ENCODE data around the gene ZBTB48. TPM values are rescaled to one million over a fixed set of nuclear protein-coding genes. Genes with fewer than 3 reads are reported as not detected.

Gene ZBTB48
- total RNA-seq, 1 donor from 2014 or later: 20.0 TPM

DNA sequence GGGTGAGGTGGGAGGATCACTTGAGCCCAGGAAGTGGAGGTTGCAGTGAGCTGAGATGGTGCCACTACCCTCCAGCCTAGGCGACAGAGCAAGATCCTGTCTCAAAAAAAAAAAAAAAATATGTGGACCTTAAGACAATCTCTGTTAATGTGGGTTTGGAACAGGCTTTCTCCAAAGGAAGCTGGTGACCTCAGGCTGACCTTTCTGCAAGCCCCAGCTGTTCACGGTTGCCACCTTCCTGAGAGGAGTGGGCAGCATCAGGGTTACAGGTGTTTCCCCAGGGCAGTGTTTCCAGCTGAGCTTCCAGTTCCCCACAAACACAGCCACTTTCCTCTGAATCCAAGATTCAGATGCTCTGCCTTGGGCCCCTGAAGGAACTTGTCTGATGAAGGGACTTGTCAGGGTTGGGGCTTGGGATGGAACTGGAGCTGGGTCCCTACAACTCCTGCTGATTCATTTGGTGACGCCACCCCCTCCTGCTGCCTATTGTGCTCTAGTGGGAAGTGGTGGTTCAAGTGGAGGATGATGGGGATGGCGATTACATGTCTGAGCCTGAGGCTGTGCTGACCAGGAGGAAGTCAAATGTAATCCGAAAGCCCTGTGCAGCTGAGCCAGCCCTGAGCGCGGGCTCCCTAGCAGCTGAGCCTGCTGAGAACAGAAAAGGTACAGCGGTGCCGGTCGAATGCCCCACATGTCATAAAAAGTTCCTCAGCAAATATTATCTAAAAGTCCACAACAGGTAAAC lies 1.9 kb downstream of the ZBTB48 start:
- H3K36me3 ChIP-seq (ENCODE audit: insufficient read depth, low read length): no peaks in the 10 kb centered on the region

GRCh38 chr1:6582370-6582769 lies 2.6 kb downstream of the ZBTB48 start:
- H4K20me1 ChIP-seq (ENCODE audit: insufficient read depth, low read length): peaks cover 46% of the 10 kb centered on the region
- no peak overlapping the region for H3K9ac ChIP-seq (ENCODE audit: low read length)
- Mint-ChIP-seq H3K36me3 (ENCODE audit: low read depth, unreplicated experiment) (peaks cover 3% of the 10 kb centered on the region), H3K27me3 (ENCODE audit: low read depth, unreplicated experiment) (no peaks in the 10 kb centered on the region), H3K27ac (ENCODE audit: unreplicated experiment) (no peak overlapping the region), H3K9me3 (ENCODE audit: unreplicated experiment) (no peaks in the 10 kb centered on the region), H3K4me3 (ENCODE audit: unreplicated experiment) (no peak overlapping the region), H3K4me1 (ENCODE audit: low read depth, unreplicated experiment) (peaks cover 25% of the 10 kb centered on the region)
- no peak overlapping the region for H2AFZ ChIP-seq (ENCODE audit: low read depth, low read length)
- peaks cover 32% of the 10 kb centered on the region for H3K79me2 ChIP-seq (ENCODE audit: insufficient read depth, low read length)
- no peak overlapping the region for H3K27ac ChIP-seq (ENCODE audit: low read depth, low read length)
- no peaks in the 10 kb centered on the region for H3K9me3 ChIP-seq (ENCODE audit: insufficient read depth, low read depth, low read length)
- no peak for TF ChIP-seq CTCF (IDR thresholded peaks at IDR 0.05; ENCODE audit: insufficient read depth, low read depth, low read length)
- no peak for TF ChIP-seq EZH2 (IDR thresholded peaks at IDR 0.05; ENCODE audit: insufficient read depth, low read length)
- no peak overlapping the region for H3K4me3 ChIP-seq (ENCODE audit: insufficient read depth, low read depth, low read length)
- peaks cover 12% of the 10 kb centered on the region for H3K4me1 ChIP-seq (ENCODE audit: insufficient read depth, low read length)
- DNase-seq (ENCODE audit: low read depth): no peak
- peak overlapping the region; percentile 6 for H3K4me2 ChIP-seq (ENCODE audit: low read length)
- H3K36me3 ChIP-seq (ENCODE audit: insufficient read depth, low read length): no peaks in the 10 kb centered on the region
- no peak for FAIRE-seq
- no peaks in the 10 kb centered on the region for H3K27me3 ChIP-seq (ENCODE audit: insufficient read depth, low read length)

More for the DNA sequence above, 1.9 kb downstream of the ZBTB48 start:
- Histone ChIP-seq H3K4me1 (ENCODE audit: insufficient read depth, low read length) (peaks cover 12% of the 10 kb centered on the region), H3K4me3 (ENCODE audit: insufficient read depth, low read depth, low read length) (no peak overlapping the region), H4K20me1 (ENCODE audit: insufficient read depth, low read length) (peaks cover 40% of the 10 kb centered on the region), H3K27me3 (ENCODE audit: insufficient read depth, low read length) (no peaks in the 10 kb centered on the region), H2AFZ (ENCODE audit: low read depth, low read length) (no peak overlapping the region), H3K27ac (ENCODE audit: low read depth, low read length) (no peak overlapping the region), H3K9me3 (ENCODE audit: insufficient read depth, low read depth, low read length) (no peaks in the 10 kb centered on the region), H3K4me2 (ENCODE audit: low read length) (peak overlapping the region; percentile 90), H3K79me2 (ENCODE audit: insufficient read depth, low read length) (peaks cover 32% of the 10 kb centered on the region), H3K9ac (ENCODE audit: low read length) (no peak overlapping the region)
- no peak for DNase-seq (ENCODE audit: low read depth)
- peaks cover 3% of the 10 kb centered on the region for H3K36me3 Mint-ChIP-seq (ENCODE audit: low read depth, unreplicated experiment)
- TF ChIP-seq EZH2 (IDR thresholded peaks at IDR 0.05; ENCODE audit: insufficient read depth, low read length): no peak
- no peak for TF ChIP-seq CTCF (IDR thresholded peaks at IDR 0.05; ENCODE audit: insufficient read depth, low read depth, low read length)
- peak overlapping the region; percentile 96 for H3K4me3 Mint-ChIP-seq (ENCODE audit: unreplicated experiment)
- H3K9me3 Mint-ChIP-seq (ENCODE audit: unreplicated experiment): no peaks in the 10 kb centered on the region
- FAIRE-seq: no peak
- H3K27ac Mint-ChIP-seq (ENCODE audit: unreplicated experiment): peak overlapping the region; percentile 41
- peaks cover 25% of the 10 kb centered on the region for H3K4me1 Mint-ChIP-seq (ENCODE audit: low read depth, unreplicated experiment)
- H3K27me3 Mint-ChIP-seq (ENCODE audit: low read depth, unreplicated experiment): no peaks in the 10 kb centered on the region

Data from astrocyte (in vitro differentiated cells and primary cell).